Activated T-cell treated with anti-CD3 and anti-CD28 coated beads for 24 hours (primary cell): ENCODE data around the gene PSG5.
"Not testable (repeated sequence)": the region's sequence is repeated elsewhere in the genome, so short reads cannot be mapped to it uniquely, and the experiment has no call there.

ENCODE experiments used
- DNase-seq: peaks from one replicate; pipeline ENCODE4 v3.0.0-alpha.2; 2020; ENCODE audit warnings: low read depth

PSG5 gene

GRCh38 chr19:43186311-43186935, at the start of gene PSG5:
TSS of gene PSG5 (minus strand) at chr19:43186536. CDS start at chr19:43186405, 131 bp downstream.
- DNase-seq, result not testable (repeated sequence)

DNA sequence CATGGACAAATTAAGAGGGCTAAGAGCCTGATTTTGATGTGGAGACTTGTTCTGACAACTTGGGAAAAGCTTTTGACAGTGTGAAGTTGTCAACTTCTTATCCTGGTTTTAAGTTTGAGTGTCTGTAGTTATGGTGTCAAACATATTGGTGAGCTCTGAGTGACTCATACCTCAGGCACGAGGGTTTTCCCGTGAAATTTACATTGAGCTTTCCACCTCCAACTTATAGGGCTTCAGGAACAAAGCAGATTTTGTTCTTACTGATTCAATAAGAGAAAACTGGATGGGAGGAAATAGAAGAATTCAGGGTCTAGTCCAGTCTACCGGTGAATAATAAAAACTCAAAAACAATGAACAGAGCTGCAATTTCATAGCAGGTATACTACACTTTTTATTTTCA, 49.4 kb upstream of the PSG5 start:
- DNase-seq, result not testable (repeated sequence)

DNA sequence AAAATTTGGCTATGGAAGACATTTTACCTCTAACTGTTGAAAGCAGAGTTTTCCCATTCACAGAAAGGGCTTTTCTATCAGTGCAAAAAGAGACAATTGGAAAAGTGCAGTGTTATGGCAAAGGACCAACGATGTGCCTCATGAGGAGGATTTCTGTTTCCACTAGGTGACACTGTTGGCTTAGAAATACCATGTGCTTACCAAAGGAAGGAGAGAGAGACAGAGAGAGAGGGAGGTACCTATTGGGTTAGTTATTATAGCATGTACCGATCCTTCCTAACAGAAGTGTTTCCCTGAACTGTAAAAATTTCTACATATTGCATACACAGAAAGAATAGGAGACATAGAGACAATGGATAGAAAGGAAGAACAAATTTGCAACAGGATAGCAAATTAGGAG, 43.0 kb upstream of the PSG5 start:
- no peak for DNase-seq

GRCh38 chr19:43228730-43229129, 42.4 kb upstream of the PSG5 start:
- not testable (repeated sequence) for DNase-seq

DNA sequence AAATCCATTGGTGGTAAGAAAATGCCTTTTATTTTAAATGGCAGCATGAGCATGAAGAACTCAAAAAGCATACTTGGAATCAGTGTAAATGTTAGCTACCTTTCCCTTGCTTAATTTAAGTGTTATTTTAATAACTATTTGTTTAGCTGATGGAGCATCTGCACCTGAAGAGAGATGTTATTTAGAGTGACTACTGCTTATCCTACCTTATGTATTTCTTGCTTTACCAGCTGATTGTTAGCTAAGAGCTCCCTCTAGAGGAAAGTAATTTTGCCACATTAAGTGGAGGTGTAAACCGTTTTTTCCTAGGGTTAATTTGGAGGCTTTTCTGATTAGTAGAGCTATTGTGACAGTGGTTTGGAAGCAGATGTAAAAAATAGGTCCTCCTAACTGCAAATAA, 40.6 kb upstream of the PSG5 start:
- DNase-seq, result not testable (repeated sequence)

- DNase-seq, result no peak
Observed at GRCh38 chr19:43224855-43225253, 38.5 kb upstream of the PSG5 start.

GRCh38 chr19:43224201-43224854, 38.0 kb upstream of the PSG5 start:
- DNase-seq, result not testable (repeated sequence)

DNA sequence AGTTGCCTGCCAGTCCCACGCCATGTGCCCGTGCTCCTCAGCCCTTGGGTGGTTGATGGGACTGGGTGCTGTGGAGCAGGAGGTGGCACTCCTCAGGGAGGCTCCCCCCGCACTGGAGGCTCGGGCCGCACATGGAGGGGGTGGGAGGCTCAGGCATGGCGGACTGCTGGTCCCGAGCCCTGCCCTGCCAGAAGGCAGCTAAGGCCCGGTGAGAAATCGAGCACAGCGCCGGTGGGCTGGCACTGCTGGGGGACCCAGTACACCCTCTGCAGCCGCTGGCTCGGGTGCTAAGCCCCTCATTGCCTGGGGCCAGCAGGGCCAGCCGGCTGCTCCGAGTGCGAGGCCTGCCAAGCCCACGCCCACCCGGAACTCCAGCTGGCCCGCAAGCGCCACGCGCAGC, 35.6 kb upstream of the PSG5 start:
- DNase-seq, result not testable (repeated sequence)

- DNase-seq, result not testable (repeated sequence)
Observed at GRCh38 chr19:43219136-43219535, 32.8 kb upstream of the PSG5 start.

DNA sequence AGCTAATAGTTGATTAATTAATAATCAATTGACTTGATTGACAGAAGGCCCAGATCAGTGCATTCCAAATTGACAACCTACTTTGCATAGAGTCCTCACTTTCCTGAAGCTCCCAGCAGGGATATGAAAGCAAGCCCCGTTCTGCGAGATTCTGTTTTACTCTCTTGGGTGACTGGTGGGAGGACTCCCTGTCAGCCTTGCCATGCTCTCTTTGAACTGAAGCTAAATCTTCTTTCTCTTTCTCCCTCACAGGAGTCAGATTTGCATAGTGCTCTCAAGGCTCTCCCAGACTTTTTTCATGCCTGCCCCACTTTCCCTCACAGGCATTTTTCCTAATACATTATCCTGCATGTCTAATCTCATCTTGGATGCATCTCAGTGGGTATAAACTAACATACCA, 29.5 kb upstream of the PSG5 start:
- not testable (repeated sequence) for DNase-seq

- DNase-seq, result no peak
Observed at GRCh38 chr19:43207991-43208390, 21.7 kb upstream of the PSG5 start.

DNA sequence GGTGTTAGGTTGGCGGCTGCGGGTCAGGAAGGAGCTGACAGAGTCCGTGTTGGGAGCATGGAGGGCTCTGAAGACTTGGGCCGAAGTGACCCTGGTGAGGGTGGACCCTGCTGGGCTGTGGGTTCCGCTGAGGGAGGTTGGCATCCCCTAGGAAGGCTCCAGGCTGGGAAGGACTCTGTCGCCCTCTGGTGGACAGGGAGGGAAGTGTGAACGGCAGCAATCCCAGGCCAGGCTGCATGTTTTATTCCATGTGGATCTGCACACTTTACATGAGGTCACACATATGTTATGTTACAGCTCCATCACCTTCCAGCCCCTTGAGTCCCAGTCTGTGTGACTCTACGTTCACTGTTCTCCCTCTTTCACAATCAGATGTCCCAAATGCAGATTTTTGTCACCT, 20.8 kb upstream of the PSG5 start:
- not testable (repeated sequence) for DNase-seq

DNA sequence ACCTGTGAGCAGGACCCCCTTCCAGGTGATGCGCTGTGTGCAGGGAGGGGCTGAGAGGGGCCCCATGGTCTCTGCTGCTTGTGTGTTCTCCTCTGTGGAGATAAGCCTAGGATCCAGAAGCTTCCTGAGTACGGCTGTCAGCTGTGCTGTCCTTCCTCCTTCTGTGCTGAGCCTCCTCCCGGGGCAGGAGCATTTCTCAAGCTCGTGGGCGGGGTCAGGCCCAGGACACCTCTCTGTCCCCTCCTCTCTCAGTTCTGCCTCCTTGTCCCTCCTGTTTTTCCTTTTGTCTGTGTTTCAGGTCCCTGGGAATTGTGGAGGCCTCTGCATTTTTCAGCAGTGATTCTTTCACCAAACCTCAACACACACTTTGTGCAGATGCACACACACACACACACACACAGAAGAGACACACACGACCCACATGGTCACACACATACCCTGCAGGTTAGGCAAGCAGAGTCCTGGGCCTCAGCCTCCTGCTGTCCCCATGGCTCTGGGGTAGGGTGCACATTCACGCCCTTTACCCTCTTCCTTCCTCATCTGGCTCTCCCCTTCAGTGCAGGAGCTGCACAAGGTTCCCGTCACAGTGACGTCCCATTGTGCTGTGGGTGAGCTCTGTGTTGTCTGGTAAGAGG, 19.3 kb upstream of the PSG5 start, which contains the start of gene PSG4:
PSG4 (minus strand) TSS at position 168 of the 635 bp plus-strand sequence; CDS start at position 66, 102 bp downstream.
- not testable (repeated sequence) for DNase-seq

GRCh38 chr19:43203611-43204010, 17.3 kb upstream of the PSG5 start:
- DNase-seq, result not testable (repeated sequence)

- not testable (repeated sequence) for DNase-seq
Observed at GRCh38 chr19:43201891-43202290, 15.6 kb upstream of the PSG5 start.

DNA sequence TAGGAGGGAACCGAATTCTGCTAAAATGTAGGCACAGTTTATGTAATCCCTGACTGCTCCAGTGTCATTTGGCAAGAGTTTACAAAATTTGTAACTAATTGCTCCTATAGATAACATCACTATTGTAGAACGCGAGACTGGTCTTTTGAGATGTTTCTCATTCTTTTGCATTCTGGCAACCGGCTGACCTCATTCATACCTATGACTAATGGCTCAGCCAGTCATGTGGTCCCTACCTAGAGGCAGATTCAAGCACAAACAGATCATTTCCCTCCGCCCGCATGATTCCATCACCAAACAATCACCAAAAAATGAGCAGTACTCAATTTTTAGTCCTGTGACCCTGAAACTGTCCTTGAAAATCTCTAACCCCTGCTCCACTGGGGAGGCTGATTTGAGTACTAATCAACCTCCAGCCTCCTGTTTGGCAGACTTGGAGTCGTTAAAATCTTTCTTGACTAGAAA, 15.0 kb upstream of the PSG5 start:
- not testable (repeated sequence) for DNase-seq

GRCh38 chr19:43198686-43199419, 12.5 kb upstream of the PSG5 start:
- DNase-seq, result not testable (repeated sequence)

GRCh38 chr19:43197666-43198397, 11.5 kb upstream of the PSG5 start:
- not testable (repeated sequence) for DNase-seq

DNA sequence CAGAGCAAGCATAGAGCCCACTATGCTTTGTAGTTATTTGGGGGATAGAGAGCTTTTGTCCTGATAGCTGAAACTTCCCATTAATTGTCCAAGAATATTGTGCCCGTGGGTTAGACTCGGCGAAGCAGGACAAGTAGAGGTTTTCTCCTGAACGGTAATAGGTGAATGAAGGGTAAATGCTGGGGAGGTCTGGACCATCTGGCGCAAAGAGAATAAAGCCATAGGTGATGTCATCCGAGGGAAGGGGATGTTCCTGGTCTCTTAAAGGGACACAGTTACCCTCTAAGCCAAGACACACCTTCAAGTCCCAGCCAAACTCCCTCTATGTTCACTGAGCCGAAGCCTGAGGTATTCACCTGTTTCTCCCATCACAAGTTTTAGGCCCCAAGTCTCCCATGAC, 8.1 kb upstream of the PSG5 start:
- not testable (repeated sequence) for DNase-seq

DNA sequence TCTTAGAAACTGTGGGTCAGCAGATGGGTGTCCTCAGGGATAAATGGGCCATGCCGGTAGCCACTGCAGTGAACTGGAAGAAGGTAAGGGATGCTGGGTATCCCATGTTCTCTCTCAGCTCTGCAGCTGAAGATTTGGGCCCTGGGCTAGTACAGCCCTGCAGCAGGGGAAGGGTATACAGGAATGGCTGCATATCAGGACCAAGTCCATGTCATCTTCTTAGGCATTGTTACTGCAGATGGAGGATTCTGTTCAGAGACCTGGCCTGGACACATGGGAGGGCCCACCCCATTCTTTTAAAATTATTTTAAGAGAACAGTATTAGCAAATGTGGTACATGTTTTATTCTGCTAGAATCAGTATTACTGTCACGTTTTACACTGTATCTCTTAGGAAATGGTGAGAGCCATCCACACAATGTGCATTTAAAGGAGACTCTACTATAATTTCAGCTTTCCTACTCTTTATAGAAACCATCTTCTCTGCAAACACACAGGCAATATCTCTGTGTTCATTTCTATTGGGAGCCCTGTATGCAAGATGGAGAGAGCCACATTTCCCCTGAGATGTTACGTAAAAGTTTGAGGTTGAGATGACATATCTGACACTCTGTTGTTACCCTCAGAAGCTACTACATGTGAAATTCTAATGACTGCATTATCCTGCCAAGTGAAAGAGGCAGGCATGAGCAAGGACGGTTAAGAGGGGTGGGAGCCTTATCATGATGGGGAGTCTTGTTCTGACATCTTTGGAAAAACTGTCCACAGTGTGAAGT, 6.2 kb upstream of the PSG5 start:
- DNase-seq, result not testable (repeated sequence)

DNA sequence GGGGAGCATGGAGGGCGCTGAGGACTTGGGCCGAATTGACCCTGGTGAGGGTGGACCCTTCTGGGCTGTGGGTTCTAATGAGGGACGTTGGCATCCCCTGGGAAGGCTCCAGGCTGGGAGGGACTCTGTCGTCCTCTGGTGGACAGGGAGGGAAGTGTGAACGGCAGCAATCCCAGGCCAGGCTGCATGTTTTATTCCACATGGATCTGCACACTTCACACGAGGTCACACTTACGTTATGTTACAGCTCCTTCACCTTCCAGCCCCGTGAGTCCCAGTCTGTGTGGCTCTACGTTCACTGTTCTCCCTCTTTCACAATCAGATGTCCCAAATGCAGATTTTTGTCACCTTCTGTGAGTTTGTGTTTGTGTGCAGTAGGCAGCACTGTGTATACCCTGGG, 1.8 kb upstream of the PSG5 start:
- DNase-seq, result not testable (repeated sequence)
